AG20443 (cell line): Measurements from ENCODE around the gene SNU13.
"Not testable (repeated sequence)": the region's sequence is repeated elsewhere in the genome, so short reads cannot be mapped to it uniquely, and the experiment has no call there.

ENCODE experiments used
- DNase-seq: peaks from one replicate; pipeline ENCODE4 v3.0.0; 2012; ENCODE audit warnings: low spot score, mixed read lengths

Gene SNU13

DNA sequence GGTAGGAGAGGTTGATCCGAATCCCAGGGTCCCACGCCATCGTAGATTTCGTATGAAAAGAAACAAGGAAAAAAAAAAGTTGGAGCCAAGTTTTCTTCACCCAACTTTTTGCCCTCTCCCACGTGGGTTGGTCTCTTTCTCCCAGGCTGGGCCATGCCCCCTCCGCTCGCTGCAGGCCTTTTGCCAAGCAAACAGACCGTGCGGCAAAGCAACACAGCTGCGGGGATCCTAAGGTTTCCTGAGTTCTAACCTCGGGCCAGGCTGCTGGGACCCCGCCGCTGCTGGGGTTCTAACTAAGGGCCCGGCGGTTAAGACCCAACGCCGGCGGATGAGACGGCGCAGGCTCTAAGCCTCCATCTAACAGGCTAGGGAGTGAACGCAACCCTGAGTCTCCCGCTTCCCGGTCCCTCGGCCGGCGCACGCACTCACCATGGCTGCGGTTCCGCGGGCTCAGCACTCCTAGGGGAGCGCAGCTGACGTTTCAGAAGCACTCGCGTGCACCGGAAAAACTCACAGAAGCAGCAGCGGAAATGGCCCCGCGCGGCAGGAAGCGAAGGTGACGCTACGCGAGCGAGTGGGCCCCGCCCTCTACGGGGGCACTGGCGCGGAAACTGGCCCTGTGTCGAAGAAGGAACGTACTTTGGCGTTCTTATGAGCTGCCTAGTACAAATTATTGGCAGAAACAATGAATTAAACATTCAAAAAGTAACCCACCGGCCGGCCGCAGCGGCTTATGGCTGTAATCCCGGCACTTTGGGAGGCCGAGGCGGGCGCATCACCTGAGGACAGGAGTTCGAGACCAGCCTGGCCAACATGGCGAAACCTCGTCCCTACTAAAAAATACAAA lies at the start of gene SNU13:
SNU13 (minus strand) TSS at position 503 of the 847 bp plus-strand sequence; CDS start at position 432, 71 bp downstream.
- peak; percentile 96 for DNase-seq

DNA sequence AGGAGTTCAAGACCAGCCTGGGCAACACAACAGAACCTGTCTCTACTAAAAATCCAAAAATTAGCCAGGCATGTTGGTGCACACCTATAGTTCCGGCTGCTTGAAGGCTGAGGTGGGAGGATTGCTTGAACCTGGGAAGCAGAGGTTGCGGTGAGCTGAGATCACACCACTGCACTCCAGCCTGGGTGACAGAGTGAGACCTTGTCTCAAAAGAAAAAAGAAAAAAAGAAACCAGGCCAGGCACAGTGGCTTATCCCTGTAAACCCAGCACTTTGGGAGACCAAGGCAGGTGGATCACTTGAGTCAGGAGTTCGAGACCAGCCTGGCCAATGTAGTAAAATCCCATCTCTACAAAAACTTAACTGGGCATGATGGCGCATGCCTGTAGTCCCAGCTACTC lies 44.6 kb upstream of the SNU13 start:
- not testable (repeated sequence) for DNase-seq

DNA sequence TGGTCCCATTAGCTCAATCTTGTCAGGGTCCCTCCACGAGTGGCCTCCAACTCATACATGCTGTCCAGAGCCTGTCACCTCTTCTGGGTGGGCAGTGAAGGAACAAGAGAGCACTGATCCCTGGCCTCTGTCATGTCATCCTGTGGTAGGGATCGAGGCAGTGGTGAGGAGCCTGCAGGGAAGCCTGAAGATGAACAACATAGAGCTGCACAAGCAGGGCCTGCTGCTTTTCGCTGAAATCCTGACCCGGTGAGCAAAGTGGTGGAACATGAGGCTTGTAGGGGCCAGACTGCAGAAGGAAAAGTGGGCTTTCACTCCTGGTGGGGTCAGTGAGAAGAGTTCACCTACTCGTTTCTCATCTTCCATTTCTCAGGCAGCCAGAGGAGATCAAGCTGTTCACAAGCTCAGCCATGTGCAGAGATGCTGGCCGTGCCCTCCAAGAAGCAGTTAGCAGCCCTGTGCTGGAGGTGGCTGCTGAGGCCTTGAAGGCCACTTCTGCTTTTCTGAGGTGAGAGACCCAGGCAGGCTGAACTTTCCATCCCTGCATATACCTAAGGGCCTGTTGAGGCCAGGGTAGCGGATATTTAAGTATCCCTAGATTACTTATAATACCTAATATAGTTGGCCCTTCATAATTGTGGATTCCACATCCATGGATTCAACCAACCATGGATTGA lies 43.6 kb upstream of the SNU13 start:
- DNase-seq: no peak

DNA sequence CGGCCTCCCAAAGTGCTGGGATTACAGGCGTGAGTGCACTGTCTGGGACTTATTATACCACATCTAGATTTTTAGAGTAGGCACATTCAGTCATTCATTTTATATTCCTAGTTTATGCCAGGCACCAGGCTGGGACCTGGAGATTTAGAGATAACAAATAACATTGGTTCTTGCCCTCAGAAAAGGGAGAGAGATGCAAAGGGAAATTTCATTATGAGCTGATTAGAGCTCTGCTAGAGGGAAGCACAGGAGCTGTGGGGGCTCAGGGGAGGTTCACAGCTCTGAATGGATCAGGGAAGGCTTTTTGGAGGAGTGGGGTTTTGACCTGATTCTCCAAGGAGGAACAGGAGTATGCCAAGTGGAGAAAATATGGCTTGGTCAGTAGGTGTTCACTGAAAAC lies 42.9 kb upstream of the SNU13 start:
- no peak for DNase-seq

DNA sequence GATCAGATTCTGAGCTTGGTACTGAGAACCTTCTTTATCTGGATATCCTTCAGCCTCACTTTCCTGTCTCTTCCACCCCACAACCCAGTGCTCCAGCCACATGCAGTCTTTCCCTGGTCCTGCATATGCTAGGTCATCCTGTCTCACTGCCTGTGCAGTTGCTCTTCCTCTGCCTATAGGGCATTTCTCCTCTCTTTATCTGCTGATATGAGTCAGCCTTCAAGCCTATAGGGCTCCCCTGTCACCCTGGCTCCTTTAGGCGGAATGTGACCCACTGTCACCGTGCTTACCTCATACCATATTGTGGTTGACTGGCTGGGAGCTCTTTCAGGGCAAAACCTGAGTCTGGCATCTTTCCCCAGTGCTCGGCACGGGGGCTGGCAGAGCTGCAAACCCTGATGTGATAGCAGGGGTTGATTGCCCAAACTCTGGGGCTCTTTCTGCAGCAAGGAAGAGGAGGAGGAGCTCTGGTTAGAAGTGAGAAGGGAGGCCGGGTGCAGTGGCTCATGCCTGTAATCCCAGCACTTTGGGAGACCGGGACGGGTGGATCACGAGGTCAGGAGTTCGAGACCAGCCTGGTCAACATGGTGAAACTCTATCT lies 36.9 kb upstream of the SNU13 start:
- no peak for DNase-seq

DNA sequence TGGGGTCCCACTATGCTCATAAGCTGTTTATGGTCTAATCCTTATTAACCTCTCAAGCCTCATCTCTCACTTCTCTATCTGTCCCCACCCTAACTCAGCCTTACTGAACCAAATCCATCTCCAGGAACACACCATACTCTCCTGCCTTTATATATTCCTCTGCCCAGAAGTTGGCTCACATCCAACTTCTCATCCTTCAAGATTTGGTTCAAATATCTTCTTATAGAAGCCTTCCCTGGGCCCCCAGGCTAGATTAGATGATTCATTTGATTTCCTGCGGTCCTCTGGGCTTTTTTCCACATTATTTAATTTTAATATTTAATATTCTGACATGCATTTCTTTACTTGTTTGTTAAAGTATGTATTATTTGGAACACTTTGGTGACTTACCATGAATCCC lies 33.8 kb upstream of the SNU13 start:
- no peak for DNase-seq

DNA sequence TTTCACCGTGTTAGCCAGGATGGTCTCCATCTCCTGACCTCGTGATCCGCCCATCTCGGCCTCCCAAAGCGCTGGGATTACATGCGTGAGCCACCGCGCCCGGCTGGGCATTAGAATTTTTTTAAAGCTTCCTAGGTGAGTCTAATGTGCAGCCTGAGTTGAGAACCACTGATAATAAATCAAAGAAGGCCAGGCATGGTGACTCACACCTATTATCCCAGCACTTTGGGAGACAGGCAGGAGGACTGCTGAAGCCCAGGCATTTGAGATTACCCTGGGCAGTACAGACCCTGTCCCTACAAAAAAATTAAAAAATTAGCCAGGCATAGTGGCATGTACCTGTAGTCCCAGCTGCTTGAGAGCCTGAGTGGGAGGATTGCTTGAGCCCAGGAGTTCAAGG lies 24.3 kb upstream of the SNU13 start:
- no peak for DNase-seq

DNA sequence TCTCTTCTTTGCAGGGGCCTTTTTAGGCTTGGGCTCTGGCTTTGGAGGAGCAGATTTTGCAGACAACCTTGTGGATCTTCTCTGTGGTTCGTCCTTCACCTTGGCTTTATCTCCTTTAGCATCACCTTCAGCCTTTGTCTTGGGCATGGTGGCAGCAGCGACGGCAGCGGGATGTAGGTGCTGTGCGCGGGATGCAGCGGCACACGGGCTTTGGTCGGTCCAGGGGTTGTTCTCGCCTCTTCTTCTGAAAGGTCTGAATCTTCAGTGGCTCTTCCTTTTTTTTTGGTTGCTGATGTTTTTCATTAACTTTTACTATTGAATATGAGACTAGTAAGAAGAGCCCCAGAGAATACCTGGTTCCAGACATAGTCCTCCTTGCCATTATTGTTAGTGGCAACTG lies 20.7 kb upstream of the SNU13 start:
- no peak for DNase-seq

DNA sequence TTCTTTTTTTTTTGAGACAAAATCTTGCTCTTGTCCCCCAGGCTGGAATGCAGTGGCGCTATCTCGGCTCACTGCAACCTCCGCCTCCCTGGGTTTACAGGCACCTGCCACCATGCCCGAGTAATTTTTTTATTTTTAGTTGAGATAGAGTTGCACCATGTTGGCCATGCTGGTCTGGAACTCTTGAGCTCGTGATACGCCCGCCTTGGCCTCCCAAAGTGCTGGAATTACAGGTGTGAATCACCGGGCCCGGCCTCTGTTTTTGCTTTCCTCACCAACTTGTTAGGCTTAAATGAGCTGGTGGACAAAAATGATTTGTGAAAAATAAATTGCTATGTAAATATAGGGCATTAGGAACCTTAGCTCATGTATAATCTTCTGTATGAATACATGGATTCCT lies 14.1 kb upstream of the SNU13 start:
- no peak for DNase-seq

DNA sequence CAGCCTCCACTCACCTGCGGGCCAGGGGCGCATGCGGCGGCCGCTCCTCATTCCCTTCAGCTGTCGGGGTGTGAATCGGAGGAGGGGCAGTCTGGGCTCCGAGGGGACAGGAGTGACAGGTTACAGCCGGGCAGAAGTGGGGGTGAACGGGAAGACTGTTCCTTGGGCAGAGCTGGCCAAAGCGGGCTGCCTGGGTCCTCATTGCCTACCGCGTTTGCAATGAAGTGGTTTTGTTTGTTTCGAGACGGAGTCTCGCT lies 11.4 kb upstream of the SNU13 start:
- DNase-seq: no peak

DNA sequence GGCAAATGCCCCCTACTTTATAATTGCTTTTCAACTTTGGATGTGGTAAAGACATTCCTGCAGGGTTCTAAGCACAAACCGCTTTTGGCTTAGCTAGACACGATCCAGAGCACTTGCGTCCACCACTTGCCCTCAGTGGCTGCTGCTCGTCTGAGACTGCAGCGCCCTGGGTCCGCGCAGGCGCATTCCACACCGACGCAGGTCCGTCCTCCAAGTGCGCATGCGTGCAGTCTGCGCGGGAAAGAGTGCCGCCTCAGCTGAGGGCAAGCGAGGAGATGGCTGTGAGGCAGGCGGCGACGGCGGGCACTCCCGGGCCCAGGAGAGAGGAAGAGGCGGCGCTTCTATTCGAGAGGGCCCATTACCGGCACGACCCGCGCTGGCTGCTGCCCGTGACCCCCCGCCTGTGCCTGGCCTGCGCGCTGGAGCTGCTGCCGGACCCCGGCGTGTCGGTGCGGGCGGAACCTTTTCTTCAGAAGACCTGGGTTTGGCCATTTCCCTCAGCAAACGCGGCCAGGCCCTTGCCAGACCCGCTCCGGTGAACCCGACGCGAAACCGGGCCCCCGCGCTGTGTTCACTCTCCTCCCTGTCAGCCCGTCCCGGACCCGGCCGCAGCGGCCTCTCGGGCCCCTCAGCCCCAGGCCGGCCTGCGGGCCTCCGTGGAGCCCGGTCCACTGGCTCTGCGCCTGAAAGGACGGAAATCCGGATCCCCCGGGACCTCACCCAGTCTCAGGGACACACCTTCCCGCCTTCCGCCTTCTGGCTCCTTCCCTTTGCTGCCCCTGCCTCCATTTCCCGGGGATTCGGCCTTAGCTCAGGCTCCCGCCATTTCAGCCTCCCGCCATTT lies 10.8 kb upstream of the SNU13 start, which contains the start of gene MEI1:
MEI1 (plus strand) TSS at position 240 of the 844 bp plus-strand sequence; CDS start at position 276, 36 bp downstream.
- peak; percentile 98 for DNase-seq

DNA sequence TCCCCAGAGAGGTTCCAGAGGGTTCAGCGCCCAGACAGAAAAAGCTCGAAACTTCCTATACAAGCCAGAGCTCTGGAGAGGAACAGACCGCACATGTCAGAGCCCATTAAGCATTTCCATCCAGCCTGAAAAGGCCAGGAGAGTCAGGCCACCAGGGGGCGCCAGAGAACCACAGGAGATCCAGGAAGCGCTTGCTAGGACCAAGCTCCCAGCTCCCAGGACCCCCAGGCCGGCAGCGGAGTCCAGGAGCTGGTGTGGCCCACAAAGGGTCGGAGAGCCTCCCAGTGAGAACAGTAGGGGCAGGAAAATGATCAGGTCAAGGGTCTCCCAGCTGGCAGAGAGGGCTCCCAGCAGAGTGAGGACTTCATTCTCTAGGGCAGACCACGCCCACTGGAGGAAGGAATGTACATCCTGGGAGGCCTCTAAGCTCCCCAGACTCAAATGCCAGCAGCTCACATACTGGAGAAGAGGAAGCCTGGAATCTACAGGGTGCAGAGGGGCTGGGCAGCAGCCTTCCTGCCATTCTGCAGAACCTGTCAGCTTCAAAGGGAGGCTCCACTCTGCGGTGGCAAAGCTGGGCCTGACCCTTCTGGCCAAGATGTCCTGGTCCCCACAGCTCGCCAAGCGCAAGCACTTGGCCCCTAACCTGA lies 8.6 kb upstream of the SNU13 start:
- peak; percentile 89 for DNase-seq

DNA sequence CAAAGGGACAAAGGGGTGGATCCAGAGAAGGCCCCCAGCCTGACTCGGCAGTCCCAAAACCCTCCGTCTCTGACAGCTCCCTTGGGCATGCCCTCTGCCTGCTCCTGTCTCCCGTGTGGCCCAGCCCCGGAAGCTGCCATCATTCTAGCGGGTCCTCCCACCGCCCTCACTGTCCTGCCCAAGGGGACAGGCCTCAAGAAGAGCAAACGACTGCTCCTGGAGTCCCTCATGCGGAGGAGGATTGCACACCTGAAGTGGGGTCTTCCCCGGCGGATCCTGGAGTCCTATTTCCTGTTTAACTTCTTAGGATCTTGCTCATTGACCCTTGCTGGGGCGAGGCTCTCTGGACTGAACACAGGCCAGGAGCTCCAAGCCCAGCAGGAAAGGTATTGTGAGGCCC lies 8.0 kb upstream of the SNU13 start:
- no peak for DNase-seq

DNA sequence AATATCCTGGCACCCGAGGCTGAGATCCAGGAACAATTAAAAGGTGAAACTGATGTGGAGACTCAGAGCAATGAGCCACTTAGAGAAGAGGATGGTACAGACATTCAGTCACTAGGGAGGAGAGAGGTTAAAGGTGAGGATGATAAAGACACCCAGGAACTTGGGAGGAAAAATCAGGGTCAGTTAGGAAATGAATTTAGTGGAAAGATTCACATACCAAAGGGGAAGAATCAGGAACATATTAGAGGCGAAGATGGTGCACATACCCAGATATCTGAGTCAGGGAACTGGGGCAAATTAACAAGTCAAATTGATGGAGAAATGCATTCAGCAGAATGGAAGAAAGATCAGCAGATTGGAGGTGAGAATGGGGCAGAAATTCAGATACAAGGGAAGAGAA lies 6.5 kb upstream of the SNU13 start:
- DNase-seq: no peak

DNA sequence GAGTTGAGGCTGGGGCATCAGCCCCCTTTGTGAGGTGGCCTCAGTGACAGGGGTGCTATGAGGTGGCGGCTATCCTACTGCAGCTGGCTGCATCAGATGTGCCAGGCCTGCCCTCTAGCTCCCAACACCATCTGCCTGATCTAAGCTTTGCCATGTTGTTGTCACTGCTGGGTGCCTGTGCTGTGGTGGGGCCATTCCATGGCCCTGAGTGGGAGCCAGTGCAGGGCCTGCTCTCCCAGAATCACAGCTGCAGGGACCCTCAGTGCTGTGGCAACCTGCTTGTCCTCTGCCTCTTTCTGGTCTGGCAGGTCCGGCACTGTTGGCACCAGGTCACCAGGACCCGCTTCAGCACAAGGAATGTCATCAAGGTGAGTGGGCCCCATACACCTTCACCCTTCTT lies 1.8 kb upstream of the SNU13 start:
- no peak for DNase-seq

DNA sequence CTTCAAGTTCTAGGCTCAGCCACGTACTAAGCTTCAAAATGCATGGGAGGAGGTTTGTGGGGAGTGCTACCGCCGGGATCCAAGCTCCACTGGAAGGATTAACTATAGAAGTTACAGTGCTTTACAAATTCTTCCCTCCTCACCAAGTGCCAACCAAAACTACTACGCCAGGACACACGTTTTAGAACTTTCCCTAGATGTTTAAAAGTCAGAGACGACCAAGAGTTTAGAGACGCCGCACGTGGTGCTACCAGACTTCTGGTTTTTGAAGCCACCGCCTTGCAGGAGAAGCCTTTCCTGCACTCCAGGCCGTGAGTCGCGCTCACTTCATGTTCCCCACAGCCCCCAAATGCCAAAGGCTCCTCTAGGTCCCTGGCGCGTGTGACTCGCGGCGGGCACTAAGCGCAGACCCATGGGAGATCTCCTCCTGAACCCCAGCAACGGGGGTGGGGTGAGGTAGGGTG lies 734 bp downstream of the SNU13 start:
- DNase-seq: peak; percentile 30

DNA sequence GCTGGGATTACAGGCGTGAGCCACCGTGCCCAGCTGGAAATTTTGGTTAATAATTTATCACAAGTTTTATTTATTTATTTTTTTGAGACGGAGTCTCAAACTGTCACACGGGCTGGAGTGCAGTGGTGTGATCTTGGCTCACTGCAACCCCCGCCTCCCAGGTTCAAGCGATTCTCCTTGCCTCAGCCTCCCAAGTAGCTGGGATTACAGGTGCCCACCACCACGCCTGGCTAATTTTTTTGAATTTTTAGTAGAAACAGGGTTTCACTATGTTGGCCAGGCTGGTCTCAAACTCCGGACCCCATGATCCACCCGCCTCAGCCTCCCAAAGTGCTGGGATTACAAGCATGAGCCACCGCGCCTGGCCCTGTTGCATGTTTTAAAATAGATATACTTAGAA lies 1.8 kb downstream of the SNU13 start:
- DNase-seq: not testable (repeated sequence)

DNA sequence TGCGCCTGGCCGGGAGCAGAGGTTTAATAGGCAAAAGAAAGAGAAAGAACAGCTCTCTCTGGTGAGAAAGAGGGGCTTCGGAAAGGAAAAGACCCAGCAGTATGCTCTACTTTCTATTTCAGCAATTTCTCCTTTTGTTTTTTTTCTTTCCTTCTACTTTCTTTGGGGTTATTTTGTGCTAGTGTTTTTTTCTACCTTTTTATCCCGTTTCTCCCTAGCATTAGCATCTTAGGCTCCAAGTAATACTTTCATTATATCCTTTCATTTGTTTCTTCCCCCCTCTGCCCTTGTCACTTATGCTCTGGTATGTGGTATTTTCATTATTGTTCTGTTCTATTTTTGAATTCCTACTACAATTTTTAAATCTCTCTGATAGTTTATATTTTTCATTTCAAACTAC lies 4.5 kb downstream of the SNU13 start:
- no peak for DNase-seq

DNA sequence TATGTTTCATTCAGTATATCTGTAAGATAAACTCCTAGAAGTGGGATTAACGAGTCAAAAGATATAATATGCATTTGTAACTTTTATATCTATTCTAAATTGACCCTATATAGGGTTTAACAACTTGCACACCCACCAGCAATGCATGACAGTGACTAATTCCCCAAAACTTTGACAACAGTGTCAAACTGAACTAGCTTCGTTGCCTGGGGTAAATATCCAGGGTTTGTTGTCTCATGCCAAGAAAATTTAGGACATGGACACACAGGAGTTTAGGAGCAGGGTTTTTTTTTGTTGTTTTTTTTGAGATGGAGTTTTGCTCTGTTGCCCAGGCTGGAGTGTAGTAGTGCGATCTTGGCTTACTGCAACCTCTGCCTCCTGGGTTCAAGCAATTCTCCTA lies 5.1 kb downstream of the SNU13 start:
- DNase-seq: no peak

DNA sequence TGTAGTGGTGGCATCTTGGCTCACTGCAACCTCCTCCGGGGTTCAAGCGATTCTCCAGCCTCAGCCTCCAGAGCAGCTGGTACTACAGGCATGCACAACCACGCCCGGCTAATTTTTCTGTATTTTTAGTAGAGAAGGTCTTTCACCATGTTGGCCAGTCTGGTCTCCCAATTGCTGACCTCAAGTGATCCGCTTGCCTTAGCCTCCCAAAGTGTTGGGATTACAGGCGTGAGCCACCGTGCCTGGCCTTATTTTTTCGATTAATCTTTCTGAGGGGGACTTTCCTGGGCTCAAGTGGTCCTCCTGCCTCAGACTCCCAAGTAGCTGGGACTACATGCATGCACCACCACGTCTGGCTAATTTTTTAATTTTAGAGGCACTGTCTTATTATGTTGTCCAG lies 5.6 kb downstream of the SNU13 start:
- DNase-seq: no peak

DNA sequence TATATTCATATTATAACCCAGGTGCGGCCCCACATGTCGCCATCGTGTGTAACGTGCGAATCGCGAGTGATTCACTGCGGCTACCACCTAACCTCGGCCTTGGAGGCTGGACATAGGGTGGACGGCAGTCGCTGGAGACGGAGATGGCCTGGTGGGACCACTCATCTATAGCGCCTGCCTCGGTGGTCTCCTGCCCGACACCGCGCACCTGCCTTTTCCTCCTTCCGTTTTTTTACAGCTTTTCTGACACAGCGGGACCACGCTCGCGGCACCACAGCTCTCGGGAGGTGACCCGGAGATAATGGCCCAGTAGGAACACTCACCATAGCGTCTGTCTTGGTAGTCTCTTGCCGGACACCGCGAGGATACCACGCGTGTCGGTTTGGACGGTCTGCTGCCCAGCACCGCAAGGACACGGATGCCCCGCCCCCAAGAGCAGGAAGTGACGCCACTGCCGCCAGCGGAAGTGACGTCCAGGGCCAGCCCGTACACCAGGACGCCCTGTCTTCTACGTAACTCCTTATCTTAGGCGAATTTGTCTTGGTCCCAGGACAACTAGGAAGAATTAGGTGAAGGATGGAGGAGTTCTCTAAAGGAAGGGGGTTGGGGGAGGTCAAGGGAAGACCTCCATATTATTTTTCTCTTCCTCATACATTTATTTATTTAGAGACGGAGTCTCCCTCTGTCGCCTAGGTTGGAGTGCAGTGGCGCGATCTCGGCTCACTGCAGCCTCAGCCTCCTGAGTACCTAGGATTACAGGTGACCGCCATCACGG lies 6.4 kb downstream of the SNU13 start:
- DNase-seq: peak; percentile 90
